GM21423 (cell line): ENCODE measurements around the gene BCR.

Experiments used
- ATAC-seq: cut with Tn5 transposase; IDR thresholded peaks from one replicate; pipeline ENCODE4 v1.9.1; 2021; ENCODE audit warnings: mild to moderate bottlenecking, moderate library complexity; ENCODE audit not compliant: unreplicated experiment

The BCR gene

GRCh38 chr22:23150762-23151161 lies 29.5 kb upstream of the BCR start:
- no peak for ATAC-seq

DNA sequence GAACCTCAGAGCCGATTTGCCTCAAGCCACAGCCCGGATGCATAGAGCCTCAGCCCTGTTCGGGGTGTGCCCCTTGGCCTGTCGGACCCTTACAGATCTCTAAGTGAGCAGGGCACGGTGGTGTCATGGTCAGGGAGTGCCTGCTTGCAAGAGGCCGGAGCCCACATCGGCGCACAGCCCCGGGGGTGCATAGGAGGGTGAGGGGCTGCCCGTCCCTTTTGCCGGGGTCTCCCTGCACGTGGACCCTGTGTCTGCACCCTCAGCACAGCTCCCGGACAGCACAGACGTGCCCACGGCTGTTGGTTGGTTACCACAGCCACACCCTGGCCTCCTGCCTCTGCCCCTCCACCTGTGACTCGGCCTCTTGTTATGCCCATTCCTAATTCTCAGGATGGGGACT lies 28.5 kb upstream of the BCR start:
- no peak for ATAC-seq

DNA sequence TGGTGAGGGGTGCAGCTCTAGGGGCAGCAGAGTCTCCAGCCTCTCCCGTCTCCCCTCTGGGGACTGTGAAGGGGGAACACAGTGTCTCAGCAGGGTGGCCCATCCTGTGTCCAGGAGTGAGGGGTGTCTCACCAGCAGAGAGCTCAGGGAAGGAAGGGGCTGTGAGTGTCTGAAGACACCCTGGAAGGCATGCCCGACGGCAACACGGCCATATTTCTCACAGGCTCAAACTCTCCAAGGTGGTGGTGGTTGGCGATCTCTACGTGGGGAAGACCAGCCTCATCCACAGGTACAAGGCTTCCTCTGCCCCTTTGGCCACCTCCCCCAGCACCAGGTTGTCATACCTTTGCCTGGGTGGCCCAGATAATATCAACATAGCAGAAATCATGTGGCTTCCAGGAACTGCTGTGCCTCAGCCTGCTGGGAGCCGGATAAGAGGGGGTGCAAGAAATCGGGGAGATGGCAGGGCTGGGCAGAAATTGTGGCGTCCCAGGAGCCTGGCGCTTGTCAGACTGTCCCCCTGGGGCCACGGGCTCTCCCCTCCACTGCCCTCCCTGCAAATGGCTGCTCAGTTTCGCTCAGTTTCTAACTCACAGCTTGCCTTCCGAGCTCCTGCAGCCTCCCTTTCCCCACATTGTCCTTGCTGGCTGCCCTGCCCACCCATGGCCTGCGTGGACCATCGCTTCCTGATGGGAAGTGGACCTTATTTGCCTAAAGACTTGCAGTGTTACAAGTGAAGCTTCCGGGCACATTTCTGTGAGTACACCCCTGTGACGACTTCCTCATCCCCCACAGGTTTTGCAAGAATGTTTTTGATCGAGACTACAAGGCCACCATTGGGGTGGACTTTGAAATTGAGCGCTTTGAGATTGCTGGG lies 27.8 kb upstream of the BCR start:
- ATAC-seq: no peak

GRCh38 chr22:23153994-23154393 lies 26.3 kb upstream of the BCR start:
- no peak for ATAC-seq

- ATAC-seq: no peak
These were observed 25.8 kb upstream of the BCR start for GRCh38 chr22:23154461-23154860.

- no peak for ATAC-seq
These were observed 25.2 kb upstream of the BCR start for GRCh38 chr22:23155143-23155542.

DNA sequence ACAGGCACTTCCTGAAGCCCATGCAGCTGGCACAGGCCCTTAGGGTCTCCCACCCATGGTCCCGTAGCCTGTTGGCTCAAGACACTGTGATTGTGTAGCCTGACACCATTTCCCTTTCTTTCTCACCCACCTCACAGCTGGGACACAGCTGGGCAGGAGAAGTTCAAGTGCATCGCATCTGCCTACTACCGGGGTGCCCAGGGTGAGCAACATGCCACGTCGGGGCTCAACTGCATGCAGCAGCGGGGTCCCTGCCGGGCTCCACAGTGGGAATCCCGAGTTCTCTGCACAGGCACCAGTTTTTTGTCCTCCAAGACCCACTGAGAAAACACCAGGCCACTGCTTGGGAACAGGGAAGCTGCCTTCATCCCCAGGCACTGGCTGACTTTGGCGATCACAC lies 24.5 kb upstream of the BCR start:
- no peak for ATAC-seq

- ATAC-seq: no peak
These were observed 24.0 kb upstream of the BCR start for GRCh38 chr22:23156286-23156685.

DNA sequence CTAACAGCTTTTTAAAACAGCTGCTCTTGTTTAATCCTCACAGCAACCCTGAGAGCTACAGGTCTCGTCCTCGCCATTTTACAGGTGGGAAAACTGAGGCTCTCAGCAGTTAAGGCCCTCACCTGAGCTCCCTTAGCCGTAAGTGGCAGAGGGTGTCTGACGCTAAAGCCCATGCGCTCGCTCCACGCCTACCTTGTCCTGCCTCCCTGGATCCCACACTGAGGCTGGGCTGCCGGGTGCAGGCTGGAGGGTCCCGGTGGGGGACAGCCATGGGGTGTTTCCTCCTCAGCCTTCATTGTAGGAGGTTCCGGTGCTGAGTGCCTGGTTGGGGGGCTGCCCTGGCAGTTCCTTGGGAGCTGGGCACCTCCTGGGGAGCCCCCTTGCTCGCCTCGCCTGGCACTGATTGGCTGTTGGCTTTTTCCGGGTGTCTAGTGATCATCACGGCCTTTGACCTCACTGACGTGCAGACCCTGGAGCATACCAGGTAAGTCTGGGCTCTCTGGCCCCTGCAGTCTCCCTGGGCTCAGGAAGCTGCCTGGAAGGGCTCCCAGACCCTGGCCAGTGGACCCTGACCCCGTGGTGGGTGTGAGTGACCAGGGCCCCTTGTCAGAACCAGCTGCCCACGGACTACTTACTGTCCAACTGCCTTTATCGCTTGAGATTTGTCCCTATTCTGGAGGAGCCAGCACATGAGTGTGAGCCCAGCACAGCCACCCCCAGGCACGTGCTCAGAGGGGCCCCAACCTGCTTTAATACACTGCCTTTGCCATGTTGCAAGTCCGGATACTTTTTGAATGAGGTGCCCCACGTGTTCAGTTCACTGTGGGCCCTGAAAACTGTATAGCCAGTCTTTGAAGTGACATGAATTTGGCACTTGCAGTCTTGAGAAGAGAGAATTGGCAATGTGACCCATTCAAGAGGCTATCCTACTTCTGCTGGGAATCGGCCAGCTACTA lies 22.5 kb upstream of the BCR start:
- ATAC-seq: no peak

- no peak for ATAC-seq
These were observed 21.6 kb upstream of the BCR start for GRCh38 chr22:23158516-23159290.

GRCh38 chr22:23159291-23159630 lies 21.0 kb upstream of the BCR start:
- no peak for ATAC-seq

DNA sequence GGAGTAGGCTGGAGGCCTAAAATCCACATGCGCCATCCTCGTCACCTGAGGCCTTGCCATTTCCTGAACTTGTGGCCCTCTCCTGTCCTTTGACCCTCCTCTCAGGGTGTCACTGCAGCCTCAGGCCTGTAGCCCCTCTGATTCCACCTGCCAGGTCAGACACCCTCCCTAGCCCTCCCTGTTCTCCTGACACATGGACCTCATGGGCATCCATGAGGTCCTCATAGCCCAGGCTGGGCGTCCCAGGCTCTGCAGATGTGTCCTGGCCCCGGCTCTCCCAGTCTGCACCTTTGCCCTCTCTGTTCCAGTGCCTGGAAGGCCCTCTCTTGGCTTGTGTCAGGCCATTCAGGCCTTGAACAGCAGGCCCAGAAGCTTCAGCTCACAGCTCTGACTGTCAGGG lies 19.3 kb upstream of the BCR start:
- no peak for ATAC-seq

DNA sequence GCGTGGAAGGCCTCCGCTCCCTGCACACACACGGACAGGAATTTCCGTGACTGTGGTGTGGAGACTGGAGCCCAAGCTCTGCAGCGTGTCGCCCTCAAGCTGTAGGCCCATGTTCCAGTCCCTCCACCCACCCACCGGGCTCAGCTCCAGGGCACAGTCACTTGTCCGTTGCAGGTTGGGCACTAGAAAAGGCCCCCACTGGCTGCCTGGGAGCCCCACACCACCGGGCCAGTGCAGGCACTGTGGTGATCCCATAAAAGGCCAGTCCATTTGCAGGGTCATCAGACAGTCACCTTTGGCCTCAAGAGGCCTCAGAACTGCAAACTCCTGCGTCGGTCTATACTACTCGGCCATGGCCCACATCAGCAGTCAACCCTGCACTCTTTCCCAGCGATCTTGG lies 18.7 kb upstream of the BCR start:
- no peak for ATAC-seq

DNA sequence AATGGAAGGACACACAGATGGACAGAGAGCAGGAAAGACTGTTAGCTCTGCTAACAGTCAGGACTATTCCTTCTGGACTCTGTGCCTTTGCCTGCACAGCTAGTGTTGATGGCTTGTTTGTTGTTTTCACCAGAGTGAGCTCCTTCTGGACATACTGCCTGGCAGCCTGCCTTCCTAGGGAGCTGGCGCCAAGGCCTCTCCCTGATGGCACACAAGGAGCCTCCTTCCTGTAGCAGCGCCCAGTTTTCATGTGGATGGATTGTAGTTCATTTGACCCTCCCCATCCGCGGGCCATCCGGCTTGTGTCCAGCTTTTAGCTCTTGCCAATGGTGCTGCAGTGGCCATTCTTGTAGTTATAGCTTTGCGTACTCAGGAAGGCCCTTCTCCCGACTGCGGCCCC lies 16.6 kb upstream of the BCR start:
- ATAC-seq: no peak

GRCh38 chr22:23164091-23164490 lies 16.2 kb upstream of the BCR start:
- no peak for ATAC-seq

DNA sequence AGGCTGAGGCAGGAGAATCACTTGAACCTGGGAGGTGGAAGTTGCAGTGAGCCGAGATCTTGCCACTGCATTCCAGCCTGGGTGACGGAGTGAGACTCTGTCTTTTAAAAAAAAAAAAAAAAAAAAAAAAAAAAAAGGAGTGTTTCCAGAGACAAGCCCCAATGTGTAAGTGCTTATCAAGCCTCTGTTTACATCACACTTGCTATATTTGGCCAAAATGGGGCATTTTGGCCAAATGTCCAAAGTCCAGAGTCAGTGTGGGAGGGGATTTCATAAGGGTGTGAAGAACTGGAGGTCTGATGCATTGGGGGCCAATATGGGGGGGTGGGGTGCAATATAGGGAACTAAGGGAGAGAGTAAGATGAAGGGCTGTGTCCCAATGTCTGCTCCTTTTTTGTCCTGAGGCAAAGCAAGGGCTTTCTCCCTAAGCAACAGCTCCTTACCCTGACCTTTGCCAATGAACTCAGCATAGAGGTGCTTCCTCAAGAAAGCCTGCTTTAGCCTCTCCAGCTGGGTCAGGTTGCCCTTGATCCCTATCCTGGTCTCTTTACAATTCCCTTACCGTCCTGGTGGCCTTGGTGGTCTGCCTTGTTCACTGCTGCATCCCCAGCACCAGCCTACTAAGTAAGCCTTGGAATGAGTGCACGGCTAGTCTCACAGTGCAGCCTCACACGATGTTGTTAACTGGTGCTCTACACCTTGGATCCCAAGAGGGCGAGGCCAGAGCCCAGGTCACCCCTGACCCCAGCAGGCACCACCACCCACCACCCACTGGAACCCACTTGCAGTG lies 14.1 kb upstream of the BCR start:
- ATAC-seq: no peak

DNA sequence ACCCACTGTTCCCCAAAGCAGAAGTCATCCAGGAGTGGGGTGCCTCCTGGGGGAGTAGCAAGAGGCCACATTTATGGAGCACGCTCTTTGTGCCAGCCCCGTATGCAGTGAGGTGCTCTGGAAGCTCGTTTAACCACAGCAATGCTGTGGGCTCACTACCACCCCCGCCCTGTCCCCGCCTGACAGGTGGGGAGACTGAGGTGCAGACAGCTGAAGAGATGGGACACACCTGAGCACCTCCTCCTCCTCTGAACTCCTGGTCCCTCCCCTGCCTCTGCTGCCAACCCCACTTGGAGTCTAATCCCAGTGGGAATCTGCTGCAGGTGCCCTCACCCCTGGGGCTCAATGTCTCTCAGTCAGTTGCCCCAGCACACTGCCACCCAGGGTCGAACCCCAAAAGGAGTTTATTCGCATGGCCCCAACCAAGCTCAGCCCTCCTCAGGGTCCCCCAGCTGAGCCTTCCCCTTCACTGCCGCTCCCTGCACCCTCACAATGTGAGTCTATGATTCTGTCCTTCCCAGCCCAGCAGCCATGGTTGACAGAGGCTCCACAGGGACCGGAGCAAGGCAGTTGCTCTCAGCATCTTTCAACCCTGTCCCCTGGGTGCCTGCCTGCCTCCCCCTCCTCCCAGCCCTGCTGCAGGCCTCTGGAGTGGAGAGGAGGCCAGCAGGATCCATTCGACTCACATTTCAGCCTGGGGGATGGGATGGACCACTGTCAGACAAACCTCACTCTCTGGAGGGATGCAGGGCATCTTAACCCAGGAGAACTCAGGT lies 13.3 kb upstream of the BCR start:
- ATAC-seq: no peak

DNA sequence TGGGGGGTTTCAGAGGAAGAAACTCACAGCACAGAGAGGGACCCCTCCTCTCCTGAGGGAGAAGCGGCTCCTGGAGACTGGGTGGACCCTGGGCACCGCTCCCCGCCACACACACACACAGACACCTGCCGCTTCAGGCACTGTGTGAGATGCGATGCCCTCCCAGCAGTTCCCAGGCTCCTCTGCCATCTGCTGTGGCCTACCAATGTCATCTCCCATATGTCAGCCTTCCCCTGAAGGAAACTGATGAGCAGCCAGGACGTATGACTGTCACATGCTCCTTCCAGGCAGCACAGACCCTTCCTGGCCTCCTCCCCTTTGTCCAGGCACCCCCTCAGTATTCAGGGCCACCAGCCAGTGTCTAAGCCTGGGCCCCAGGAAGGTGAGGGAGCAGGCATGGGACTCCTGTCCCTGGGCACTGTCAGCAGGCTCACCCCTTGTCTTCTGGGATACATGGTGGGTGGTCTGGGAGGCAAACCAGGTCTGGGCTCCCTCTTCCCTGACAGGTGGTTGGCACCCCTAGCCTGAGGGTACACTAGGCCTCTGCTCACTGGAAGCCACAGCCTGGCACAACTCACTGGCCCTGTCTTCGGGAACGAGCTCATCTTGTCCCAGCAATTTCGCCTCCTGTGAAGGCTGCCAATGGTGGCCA lies 11.8 kb upstream of the BCR start:
- no peak for ATAC-seq

DNA sequence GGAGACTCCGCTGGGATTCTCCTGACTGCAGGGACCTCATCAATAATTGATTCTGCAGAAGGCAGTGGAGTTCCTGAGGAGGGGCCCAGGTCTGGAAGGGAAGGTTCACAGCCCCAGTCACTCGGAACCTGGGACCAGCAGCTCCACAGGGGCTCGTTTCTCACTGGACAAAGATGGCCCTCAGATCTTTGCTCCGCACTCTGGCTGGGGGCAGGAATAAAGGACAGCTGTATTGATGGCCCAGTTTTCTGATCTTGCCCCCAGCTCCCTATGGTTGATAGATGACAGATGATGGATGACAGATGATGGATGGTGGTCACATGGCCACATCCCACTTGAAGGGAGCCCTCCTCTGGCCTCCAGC lies 11.3 kb upstream of the BCR start:
- no peak for ATAC-seq
